Islet precursor cell (in vitro differentiated cells): ENCODE data around the gene PPP1R9A.
A peak's percentile ranks its signal among the peaks of the same experiment; 100 is the strongest.

Source experiments
- DNase-seq: peaks from one replicate; pipeline ENCODE4 v3.0.0-alpha.2; 2018

Gene PPP1R9A

DNA sequence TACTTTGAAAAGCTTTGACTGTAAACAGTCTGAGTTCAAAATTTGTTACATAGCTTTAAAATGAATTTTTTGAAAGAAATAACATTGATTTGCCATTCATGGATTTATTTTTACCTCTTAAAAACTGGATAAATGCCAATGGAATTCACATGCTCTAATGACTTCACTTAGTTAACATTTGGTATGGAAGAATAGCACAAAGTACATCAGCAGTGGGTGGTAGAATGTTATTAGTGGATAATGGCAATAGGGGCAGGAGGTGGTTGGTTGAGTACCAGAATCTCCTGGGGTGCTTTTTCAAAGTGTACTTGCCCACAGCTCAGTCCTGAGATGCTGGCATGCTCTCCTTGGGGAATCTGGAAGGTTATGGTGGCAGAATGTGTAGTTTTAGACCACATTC lies 4.7 kb downstream of the PPP1R9A start:
- DNase-seq = no peak

- DNase-seq = no peak
Observed at GRCh38 chr7:94913391-94913790, 6.0 kb downstream of the PPP1R9A start.

DNA sequence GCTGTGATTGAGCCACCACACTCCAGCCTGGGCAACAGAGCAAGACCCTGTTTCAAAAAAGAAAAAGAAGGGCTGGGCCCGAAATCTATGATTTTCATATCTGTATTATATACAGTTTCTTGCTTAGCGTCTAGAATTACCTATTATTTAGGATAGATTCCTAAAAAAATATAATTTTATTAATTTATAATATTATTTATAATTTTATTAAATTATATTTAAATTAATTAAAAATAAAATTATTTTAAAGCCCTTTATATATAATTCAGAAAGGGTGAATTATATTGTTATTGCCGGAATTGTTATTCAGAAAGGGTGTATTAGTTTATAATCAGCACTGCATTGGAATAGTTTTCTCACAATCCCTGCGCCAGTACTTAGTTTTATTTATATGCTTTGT lies 14.5 kb downstream of the PPP1R9A start:
- no peak for DNase-seq

GRCh38 chr7:94922457-94922856 lies 15.1 kb downstream of the PPP1R9A start:
- DNase-seq = no peak

DNA sequence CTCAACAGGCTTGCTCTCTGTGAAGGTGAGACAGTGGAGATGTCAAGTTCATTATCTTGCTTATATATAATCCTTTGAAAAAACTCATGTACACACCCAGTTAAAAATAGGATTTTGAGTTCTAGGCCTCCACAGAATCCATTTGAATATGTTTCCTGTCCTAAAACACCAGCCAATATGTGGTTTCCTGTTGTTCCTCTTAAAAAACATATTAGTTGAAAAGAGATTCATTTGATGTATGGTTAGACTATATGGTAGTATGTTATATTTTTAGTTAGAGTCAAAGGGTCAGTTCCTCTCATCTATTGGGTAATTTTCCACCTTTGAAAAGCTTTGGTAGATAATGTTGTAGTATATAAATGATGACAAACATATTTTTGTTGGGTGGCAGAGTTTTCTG lies 16.0 kb downstream of the PPP1R9A start:
- DNase-seq = no peak

DNA sequence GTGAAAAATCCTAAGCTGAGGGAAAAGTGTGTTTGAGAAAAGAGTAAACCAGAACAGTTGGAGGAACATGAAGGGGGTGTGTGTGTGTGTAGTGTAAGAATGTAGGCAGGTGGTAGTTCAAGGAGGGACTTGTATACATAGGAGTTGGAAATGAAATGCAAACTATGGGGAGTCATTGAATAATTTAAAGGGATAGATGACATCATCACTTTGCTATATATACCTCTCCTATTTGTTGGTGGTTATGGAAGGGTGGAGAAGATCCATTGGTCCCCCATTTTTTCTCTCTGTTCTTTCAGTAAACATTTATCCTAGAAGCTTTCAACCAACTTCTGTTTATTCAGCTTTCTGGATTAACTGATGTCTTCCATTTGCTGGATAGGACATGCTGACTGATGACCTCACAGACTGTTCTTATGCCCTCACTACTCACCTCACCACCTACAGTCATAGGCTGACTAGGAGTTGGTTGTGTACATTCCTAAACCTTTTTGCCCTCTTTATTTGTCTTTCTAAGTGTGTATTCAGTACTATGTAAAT lies 20.8 kb downstream of the PPP1R9A start:
- DNase-seq = no peak

- no peak for DNase-seq
Observed at GRCh38 chr7:94933256-94933990, 26.0 kb downstream of the PPP1R9A start.

GRCh38 chr7:94939395-94939794 lies 32.0 kb downstream of the PPP1R9A start:
- no peak for DNase-seq

- no peak for DNase-seq
Observed at GRCh38 chr7:94940241-94940640, 32.8 kb downstream of the PPP1R9A start.

DNA sequence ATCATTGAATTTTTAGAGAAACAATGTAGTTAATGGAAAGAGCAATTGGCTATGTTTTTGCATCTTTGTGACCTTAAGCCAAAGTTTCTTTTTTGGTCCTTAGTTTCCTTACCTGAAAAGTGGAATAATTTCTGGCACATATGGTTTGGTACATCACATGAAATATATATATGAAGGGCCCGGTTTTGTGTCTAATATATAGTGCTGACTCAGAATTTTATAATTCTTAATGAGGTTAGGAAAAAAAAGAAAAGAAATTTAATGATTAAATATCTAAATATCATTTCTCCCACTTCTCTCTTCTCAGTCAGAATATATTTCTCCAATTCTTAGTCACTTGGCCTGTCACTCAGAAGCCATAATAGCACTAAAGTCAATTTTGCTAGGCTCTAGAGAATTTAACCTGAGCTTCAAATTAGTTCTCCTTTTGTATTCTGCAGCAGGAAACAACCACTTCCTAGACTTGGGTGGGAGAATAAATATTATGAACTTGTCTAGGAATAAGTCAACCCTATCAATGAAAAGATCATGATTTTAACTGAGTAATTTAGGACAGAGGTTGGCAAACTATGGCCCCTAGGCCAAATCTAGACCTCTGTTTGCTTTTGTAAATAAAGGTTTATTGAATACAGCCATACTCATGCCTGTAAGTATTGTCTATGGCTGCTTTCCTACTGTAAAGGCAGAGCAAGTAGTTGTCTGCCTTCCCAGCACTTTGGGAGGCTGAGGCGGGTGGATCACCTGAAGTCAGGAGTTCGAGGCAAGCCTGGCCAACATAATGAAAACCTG lies 34.6 kb downstream of the PPP1R9A start:
- no peak for DNase-seq

DNA sequence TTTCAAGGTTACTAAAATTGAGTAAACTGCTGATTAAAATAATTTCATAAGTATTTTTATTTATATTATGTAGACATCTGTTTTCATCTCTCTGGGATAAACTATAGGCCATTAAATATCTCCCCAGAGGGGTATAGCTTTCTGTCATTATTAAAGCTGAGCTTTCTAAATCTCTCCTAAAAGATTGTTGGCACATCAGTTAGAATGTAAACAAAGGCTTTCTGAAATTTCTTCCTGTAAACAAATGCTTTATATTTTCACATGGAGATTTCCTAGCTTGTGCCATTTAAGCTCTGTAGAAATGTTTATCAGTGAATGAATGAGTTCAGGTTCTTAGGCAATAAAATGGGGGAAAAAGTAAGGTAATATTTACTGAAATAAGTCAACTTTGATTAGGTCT lies 35.7 kb downstream of the PPP1R9A start:
- no peak for DNase-seq

GRCh38 chr7:94949532-94949931 lies 42.1 kb downstream of the PPP1R9A start:
- peak; percentile 88 for DNase-seq

DNA sequence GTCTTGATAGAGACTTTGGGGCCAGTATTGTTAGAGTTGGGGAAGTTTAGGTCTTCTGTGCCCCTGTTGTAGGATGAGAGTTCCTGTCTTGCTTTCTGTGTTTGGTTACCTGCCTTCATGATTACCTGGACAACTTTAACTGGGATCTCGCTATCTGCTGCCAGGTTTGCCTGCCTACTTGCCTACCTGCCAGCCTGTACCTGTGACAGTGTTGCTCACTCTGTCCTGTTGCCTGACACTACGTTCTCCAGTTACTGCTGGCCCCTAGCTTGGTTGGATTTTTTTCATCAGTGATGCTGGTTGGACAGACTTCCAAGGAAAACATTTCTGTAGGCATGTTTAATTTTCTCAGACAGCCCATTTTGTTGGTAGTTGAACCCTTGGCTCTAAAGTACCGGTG lies 48.4 kb downstream of the PPP1R9A start:
- DNase-seq = no peak

DNA sequence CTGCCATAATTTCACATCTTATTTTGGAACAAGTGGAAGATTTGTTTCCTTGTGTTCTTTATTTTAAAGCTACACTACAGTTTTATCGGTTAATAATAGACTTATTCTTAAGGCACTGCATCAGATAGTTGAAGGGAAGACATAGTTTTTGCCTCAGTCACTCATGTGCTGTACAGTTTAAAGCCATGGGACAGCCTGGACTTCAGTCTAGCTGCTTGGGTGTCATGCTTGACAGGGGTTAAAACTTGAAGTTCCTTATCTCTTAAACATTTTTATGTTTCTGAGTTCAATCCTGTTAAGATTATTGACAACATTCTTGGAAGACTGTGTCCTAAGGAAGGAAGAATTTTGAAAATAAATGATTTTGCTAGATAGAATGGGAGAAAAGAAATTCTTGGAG lies 49.7 kb downstream of the PPP1R9A start:
- DNase-seq = no peak

GRCh38 chr7:94962661-94963060 lies 55.3 kb downstream of the PPP1R9A start:
- DNase-seq = no peak

- DNase-seq = no peak
Observed at GRCh38 chr7:94969434-94970084, 62.2 kb downstream of the PPP1R9A start.

DNA sequence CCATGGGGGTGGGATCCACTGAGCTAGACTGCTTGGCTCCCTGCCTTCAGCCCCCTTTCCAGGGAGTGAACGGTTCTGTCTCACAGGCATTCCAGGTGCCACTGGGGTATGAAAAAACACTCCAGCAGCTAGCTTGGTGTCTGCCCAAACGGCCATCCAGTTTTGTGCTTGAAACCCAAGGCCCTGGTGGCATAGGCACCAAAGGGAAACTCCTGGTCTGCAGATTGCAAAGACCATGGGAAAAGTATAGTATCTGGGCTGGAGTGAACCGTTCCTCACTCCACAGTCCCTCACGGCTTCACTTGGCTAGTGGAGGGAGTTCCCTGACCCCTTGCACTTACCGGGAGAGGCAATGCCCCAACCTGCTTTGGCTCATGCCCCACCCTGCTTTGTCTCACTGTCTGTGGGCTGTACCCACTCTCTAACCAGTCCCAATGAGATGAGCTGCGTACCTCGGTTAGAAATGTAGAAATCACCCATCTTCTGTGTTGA lies 62.7 kb downstream of the PPP1R9A start:
- no peak for DNase-seq

GRCh38 chr7:94971051-94971867 lies 63.9 kb downstream of the PPP1R9A start:
- DNase-seq = no peak

GRCh38 chr7:94972296-94972695 lies 64.9 kb downstream of the PPP1R9A start:
- DNase-seq = no peak

GRCh38 chr7:94973844-94974243 lies 66.5 kb downstream of the PPP1R9A start:
- DNase-seq = no peak

- no peak for DNase-seq
Observed at GRCh38 chr7:94974423-94974822, 67.0 kb downstream of the PPP1R9A start.

- DNase-seq = no peak
Observed at GRCh38 chr7:94975336-94975735, 67.9 kb downstream of the PPP1R9A start.
